Measurements from ENCODE around the gene SMIM10L1.

The SMIM10L1 gene

GRCh38 chr12:11183011-11183410, 12.0 kb downstream of the SMIM10L1 start:
- DNase-seq: no peak

GRCh38 chr12:11186837-11187236, 15.8 kb downstream of the SMIM10L1 start, which contains the start of gene TAS2R42:
Gene TAS2R42 (minus strand): TSS chr12:11186937. CDS start chr12:11186937, 0 bp downstream.
- DNase-seq: no peak

- DNase-seq: no peak
Observed at GRCh38 chr12:11202811-11203210, 31.8 kb downstream of the SMIM10L1 start.

GRCh38 chr12:11204173-11204572, 33.2 kb downstream of the SMIM10L1 start:
- no peak for DNase-seq

- DNase-seq: no peak
Observed at GRCh38 chr12:11209113-11209512, 38.1 kb downstream of the SMIM10L1 start.
